NOMO-1 treated with DMSO at 0.1 percent for 48 hours (cell line): ENCODE results near the gene ATG2A.
"Not testable (repeated sequence)": the region's sequence is repeated elsewhere in the genome, so short reads cannot be mapped to it uniquely, and the experiment has no call there.

ENCODE experiments used
- DNase-seq: peaks from one replicate; lab custom pipeline; 2025; ENCODE audit not compliant: unreplicated experiment; lab: John Stamatoyannopoulos, UW

The ATG2A gene

DNA sequence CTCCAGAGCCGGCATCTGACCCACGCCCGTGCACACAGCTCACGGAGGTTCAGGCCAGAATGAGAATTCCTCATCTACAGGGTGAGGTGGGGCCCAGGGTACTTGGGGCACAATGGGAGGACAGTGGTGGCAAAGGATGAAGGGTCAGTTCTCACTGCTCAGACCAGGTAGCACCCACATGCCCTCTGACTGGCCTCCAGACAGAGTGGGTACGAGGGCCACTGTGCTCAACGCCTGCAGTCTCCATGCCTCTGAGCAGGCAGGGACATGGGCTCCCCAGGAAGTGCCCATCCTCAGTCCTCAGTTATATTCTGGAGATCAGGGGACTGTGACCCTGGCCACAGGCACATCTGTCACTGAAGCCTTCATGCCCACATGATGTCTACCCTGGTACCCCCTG is 59.5 kb downstream of the ATG2A start:
- DNase-seq: no peak

DNA sequence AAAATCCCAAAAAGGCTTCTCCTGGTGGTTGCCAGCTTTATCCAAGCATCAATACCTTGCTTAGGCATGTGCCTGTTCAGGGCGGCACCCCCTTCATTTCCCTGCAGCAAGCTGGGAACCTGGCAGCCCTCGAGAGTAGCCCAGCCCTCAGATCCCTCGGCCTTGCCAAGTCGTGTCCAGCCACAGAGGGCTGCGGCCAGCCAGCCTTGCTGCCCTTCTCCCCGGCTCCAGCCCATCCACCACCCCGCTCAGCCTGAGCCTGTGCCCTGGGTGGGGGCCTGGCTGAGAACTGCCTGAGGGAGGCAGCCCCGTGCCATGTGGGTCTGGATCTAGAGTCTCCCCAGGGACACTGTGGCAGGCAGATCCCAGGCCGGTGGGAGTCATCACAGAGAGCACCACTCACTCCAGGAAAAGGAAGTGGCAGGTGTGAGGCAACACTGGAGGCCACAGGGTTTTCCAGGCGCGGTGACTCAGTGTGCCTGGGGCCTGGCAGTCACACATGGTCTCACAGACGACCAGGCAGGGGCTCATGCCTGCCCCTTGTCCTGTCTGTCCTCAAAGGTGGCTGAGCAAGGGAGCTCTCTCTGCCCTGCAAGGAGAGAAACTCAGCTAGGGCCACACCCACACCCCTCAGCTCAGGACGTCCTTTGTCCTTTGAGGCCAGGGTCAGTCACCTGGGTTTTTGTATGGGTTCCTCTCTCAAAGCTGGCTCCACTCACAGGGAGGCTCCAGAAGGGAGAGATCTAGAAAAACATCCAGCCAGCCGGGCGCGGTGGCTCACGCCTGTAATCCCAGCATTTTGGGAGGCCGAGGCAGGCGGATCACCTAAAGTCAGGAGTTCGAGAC is 60.4 kb downstream of the ATG2A start:
- DNase-seq: peak; percentile 65

DNA sequence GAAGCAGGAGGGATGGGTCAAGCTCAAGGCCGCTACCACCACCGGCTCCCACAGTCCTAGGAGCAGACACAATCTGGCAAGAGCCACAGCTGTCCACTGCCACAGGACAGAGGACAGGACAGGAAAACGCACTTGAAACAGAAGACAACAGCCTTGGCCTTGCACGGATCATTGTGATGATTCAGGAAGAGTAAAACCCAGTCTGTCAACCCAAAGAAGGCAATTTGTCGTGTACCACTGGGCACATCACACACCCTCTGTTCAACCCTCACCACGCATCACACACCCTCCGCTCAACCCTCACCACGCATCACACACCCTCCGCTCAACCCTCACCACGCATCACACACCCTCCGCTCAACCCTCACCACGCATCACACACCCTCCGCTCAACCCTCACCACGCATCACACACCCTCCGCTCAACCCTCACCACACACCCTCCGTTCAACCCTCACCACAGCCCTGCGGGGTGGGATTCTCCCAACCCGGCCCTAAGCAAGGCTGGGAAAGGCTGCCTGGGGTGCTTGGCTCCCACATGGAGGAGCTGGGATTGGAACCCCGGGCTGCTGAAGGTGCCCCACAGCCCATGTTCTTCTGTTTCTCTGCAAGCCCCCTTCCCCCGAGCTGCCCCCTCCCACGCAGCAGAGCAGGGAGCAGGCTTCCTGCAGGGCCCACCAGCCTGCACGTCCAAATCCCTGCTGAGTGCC is 61.3 kb downstream of the ATG2A start:
- no peak for DNase-seq

DNA sequence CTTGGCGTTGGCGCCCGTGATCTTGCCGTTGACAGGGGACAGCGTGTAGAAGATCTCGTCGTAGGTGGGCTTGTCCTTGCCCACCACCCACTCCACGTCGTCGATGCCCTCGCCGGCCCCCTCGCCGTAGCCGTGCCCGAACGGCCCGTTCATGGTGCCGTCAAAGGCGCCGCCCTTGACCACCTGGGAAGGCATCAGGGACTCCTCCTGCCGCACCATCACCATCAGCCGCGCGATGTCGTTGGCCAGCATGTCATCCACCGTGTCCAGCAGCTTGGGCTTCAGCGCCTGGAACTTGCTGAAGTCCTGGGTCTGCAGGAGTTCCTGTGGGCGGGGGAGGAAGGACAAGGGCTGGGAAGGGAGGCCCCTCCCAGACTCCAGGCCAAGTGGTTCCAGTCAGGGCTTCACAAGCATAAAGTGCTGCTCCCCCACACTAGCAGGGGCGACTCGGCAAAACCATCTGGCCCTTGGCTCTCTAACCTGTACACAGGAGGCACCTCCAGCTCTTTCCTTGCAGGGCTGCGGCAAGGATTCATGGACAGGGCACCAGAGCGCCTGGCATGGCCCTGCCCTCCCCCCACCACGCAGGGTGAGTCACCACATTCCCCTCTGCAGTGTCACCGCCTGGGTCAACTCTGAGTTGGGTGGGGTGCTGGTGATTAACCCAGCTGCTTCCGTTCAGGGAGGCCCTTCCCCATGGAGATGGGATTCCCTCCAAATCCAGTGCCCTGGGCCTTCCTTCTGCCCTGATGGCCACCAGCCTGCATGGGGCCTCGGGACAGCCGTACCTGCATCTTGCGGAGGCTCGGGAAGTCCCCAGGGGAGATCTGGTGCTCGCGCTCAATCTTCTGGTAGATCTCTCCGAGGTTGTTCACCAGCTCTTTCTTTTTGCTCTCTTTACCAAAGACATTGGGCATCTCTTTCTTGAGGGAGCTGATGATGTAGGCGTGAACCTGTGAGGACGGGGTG is 62.2 kb downstream of the ATG2A start:
- DNase-seq: peak; percentile 12

DNA sequence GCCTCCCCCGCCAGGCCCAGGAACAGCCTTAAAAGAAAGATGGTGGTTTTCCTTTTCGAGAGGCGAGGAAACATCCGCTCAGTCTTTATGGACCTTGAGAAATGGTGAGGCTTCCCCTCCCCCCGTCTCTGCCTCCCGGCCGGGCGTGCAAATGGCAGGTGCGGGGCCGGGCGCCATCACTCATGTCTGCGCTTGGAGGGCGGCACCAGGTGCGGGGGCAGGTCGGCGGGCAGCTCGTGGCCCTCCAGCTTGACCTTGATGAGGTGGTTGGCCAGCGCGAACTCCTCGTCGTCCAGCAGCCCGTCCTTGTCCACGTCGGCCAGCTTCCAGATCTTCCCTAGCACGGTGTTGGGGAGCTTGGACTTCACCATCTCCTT is 62.9 kb downstream of the ATG2A start:
- DNase-seq: no peak

DNA sequence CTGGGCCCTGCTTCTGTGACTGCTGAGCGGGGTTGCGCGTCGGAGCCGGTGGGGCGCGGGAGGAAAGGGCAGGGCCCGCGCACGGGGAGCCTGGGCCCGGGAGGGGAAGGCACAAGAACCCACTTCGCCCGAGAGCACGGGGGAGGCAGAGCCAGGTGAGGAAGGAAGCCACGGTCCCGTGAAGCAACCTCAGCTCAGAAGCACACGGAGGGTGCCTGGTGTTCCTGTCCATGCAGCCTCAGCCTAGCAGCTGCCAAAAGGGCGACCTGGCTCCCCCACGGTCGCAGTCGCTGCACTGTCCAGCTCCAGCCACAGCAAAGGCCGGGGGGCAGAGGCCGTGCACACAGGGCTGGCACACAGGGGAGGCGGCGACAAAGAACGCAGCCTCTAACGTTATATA is 63.3 kb downstream of the ATG2A start:
- no peak for DNase-seq

DNA sequence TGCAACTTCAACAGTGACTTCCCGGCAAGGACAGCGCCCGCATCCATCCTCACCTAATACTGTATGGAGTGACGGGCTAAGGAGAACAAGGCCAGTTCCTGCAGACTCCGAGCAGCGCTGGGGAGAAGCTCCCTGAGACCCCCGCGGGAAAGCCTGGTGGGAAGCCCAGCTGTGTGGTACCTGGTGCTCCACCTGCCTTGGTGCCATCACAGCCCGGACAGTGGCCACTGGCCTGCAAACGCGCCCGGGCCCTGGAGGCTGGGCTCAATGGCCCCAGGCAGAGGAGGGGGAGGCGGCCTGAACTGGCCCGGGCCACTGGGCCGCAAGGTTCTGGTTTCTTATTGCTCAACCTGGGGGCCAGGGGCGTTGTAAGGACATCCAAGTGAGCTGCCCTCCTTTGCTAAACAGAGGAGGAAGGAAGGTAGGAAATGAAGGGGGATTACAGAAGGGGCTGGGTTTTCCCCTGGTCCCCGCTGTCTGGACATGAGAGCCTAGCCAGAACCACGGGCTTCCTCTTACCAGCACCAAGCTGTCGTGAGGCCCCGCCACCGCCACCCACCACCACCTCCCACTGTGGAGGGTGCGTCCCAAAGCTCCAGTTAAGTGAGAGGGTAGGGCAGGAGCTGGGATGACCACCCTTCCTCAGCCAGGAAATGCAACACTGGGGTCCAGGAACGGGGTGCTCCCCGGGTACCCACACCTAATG is 64.1 kb downstream of the ATG2A start:
- no peak for DNase-seq

DNA sequence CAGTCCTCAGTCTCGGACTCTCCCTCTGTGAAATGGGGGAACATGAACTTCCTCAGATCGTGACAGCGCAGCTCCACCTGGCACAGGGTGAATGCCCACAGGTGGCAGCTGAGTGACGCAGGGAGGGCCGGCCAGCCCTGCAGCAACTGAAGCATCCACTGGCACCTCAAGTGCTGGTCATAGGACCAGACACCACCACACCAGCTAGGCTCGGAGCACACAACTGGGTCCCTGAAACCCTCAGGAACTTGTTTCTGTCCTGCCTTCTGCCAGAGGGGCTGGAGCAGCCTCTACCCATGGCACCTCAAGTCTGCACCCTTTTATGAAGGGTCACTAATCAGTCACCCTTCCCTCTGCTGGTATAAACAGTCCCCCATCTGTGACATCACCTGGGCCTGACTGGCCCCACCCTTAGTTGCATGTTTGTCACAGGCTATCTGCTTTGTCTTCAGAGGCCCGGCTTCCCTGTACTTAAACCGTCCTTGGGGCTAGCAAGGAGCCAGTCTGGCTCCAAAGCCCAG is 65.1 kb downstream of the ATG2A start:
- DNase-seq: no peak

DNA sequence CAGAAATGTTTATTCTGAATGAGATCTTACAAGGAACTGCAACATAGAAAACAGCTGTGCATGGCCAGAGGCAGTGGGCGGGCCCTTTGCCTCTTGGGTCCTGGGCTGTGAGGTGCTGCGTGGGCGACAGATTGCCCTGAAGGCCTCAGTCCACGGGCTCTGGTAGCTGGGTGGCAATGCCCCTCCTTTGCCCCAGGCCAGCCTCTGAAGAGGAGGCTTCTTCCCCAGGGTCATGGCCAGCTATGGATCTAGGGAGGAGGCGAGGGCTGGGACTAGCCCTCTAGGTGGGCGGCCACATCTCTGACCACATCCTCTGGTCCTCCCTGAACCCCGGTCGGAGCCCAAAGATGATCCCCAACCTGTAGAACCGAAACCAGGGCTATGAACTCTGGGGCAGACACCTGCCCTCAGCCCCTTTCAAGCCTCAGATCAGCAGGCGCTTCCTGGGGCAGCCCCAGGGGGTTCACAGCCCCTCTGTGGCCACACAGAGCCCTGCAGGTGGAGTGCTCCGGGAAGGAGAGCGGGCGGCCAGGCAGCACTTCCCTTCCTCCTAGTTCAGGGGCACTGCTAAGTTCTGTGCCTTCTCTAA is 65.9 kb downstream of the ATG2A start:
- no peak for DNase-seq

DNA sequence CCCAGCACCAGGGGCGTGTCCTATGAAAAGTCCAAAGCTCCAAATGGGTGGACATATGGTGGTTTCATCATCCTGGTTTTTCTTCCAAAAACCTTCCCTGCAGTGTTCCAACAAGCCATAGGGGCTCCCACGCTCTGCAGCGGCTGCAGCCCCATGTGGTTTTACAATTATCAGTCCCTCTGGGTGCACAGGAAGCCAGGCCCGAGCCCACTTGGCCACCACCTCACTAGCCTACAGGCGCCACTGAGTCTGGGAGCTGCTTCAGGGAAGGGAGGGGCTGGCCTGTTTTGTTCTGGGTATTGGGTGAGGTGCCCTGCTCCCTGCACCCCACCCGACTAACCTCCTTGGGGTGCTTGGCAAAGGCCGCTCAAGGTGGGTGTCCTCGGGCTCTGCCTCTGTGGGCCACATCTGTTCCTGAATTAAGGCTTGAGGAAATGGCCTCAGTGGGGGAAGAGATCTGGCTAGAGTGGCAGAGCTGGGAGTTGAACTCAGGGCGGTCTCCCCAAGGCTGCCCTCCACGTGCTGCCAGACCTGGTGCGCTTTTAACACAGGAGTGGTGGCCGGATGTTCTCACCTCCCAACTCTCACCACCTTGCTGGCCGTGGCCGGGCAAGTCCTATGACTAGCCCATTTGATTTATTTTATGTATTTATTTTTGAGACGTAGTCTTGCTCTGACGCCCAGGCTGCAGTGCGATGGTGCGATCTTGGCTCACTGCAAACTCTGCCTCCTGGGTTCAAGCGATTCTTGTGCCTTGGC is 67.2 kb downstream of the ATG2A start:
- DNase-seq: no peak

DNA sequence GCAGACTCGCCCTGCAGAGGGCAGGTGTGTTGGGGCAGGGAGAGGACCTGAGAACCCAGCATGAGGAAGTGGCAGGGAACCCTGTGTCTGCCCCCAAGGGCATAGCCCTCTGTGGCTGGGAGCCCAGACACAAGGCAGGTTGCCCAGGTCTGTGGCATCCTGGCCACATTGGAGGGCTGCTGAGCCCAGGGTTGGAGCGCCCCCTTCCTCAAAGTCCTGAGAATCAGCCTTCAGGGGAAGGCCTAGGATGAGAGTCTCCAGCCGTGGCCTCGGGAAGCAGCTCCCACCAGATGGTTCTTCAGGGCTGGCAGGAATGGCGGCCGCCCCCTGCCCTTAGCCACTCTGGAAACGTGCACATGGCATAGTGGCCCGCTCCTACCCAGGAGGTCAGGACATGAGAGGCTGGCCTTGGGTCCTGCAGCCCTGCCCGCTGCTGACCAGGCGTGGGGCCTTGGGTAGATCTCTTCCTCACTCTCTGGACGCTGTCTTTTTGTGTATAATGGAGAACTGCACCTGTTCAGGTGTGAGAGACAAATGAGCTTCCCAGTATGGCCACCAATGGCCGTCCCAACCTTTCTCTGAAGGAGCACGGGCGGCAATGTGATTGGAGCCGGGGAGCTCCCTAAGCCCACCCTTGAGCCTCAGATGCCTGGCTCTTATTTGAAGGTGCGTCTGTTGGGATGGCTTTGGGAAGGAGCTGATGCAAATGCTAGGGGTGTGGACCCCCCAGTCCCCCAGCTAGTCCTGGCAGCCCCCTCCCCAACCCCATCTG is 68.0 kb downstream of the ATG2A start:
- DNase-seq: no peak

DNA sequence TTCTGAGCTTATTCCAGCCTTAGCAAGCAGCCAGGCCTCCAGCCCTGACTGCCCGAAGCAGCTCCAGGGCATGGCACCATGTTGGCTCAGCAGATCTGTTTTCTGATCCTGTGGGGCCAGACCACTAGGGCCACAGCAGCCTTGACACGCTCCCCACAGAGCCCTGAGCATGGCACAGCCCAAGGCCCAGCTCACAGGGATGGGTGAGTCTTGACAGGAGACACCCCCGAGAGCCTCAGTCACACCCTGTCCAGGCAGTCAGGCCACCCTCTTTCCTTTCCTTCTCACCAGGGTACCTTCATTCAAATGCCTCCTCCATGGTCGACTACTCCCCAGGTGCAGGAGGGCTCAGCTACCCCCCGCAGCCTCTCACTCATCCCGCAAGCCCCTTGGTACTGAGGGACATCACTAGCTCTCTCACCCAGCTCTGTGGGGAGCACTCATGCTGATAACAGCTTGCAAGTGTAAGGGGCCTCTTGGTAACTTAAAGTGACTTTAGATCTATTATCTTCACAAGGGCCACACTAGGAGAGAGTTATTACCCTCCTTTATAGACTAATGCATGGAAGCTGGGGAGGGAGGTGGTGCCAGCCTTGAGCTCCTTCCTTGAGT is 68.7 kb downstream of the ATG2A start:
- DNase-seq: no peak

DNA sequence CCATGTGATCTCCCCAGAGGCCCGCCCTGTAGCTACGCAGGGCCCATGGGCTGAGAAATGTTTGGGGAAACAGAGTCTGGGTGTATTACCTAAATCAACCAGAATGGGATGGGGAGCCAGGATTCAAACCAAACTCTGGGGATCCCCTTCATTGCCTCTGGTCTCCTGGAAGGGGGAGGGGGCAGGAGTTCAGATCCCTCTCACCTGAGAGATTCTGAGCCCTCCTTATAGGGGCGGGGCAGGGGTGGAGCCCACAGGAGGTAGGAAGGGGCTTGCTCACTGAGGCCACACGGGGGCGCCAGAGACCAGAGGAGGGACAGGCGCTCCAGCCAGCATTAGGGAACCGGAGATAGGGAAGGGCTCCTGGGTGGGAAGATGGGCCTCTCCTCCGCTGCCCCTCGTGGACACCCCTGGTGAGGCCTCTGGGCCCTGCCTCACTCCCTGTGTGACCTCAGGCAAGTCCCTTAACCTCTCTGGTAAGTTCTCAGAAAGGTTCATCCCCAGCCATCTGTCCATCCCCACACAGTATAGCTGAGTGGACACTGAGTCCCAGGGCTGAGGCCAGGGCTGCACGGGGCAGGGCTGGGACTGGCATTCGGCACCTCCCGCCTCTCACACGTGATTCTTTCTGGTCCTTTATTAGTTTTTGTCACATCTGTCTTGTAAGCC is 69.9 kb downstream of the ATG2A start:
- DNase-seq: peak; percentile 92

DNA sequence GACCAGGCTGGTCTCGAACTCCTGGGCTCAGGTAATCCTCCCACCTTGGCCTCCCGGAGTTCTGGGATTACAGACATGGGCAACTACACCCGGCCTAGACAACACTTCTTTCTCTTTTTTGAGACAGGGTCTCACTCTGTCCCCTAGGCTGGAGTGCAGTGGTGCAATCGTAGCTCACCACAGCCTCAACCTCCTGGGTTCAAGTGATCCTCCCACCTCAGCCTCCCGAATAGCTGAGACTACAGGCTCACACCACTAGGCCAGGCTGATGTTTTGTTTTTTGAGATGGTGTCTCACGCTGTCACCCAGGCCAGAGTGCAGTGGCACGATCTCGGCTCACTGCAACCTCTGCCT is 71.3 kb downstream of the ATG2A start:
- not testable (repeated sequence) for DNase-seq

DNA sequence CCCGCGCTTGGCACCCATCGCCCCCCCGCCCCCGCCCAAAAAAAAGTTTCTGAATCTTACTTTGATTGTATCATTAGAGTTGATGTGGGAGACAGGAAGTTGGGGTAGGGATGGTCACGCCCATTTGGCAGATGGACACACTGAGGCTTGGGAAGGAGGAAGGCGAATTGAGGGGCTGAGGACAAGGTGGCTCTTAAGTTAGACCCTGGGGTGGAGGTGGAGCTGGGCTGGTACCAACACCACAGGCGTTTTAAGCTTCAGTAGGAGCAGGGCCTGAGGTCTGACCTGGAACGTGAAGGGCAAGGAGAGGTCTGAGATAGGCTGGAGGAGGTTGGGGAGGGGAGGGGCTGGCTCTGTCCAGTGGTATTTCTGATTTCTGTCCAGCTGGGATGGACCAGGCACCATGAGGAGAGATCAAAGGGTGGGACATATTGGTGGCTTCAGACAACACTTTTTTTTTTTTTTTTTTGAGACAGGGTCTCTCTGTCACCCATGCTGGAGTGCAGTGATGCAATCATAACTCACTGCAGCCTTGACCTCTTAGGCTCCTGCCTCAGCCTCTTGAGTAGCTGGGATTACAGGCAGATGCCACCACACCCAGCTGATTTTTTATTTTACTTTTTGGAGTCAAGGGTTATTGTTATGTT is 71.8 kb downstream of the ATG2A start:
- no peak for DNase-seq
